Mucosa of rectum (tissue), 2 donors: ENCODE measurements around the gene CPEB4.

Experiments used
- H3K27ac ChIP-seq, 2 donors: one replicate each; pipeline ENCODE4 v1.7.0; 2013; ENCODE audit warnings: inconsistent platforms in 2 of 2, low read depth in 2 of 2, low read length in 2 of 2
- H3K27me3 ChIP-seq, 2 donors: one replicate each; pipeline ENCODE4 v1.7.0; 2013; ENCODE audit warnings: low read length in 2 of 2; ENCODE audit not compliant: control insufficient read depth in 2 of 2, insufficient read depth in 2 of 2
- H3K36me3 ChIP-seq, 2 donors: one replicate each; pipeline ENCODE4 v1.7.0; 2013; ENCODE audit warnings: low read length in 2 of 2; ENCODE audit not compliant: control insufficient read depth in 2 of 2, insufficient read depth in 2 of 2
- H3K4me1 ChIP-seq, 2 donors: one replicate each; pipeline ENCODE4 v1.7.0; 2013; ENCODE audit warnings: low read length in 2 of 2, mild to moderate bottlenecking in 1 of 2; ENCODE audit not compliant: control insufficient read depth in 2 of 2, insufficient read depth in 2 of 2
- H3K4me3 ChIP-seq, 2 donors: one replicate each; pipeline ENCODE4 v1.7.0; 2013; ENCODE audit warnings: low read length in 2 of 2
- H3K9ac ChIP-seq, 2 donors: one replicate each; pipeline ENCODE4 v1.7.0; 2013; ENCODE audit warnings: low read length in 2 of 2, low read depth in 1 of 2, mild to moderate bottlenecking in 1 of 2
- H3K9me3 ChIP-seq, 2 donors: one replicate each; pipeline ENCODE4 v1.7.0; 2013; ENCODE audit warnings: low read length in 2 of 2; ENCODE audit not compliant: control insufficient read depth in 2 of 2
- donor health status: healthy.
- donor health status: Normal muscosa, but diverticular disease.

CPEB4 gene

DNA sequence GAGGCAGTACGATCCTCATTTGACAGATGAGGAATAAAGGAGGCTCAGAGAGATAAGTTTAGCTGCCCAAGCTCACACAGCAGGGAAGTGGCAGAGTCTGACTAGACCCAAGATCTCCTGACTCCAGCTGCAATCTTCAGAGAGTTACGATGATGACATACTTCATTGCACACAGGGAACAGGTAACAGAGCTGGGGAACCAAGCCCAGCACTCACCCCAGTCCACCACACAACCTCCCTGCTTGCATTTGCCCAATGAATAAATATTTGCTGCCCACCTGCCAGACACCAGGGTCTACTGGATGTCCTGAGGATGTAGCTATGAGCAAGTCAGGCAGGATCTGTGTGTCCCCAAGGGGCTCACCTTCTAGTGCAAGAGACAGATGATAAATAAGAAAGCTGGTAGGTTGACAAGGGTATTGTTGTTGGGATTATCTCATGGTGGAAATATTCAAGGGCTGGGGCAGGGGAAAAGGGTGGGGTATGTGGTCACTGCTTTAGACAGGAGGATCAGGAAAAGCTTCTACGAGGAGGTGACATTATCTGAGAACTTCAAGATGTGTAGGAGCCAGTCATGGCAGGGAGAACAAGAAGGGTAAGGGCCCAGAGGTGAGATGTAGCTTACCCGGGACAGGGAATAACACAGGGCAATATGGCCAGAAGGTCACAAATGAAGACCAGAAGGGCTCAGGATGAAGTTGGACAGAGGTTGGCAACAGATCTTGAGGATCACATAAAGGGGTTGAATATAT, 28.6 kb upstream of the CPEB4 start:
- no peak overlapping the region for H3K9ac ChIP-seq
- H3K27me3 ChIP-seq: no peaks in the 10 kb centered on the region
- no peak overlapping the region for H3K27ac ChIP-seq
- no peaks in the 10 kb centered on the region for H3K9me3 ChIP-seq
- H3K36me3 ChIP-seq: no peaks in the 10 kb centered on the region
- H3K4me1 ChIP-seq: peaks cover 10 to 11% of the 10 kb centered on the region in 2 donors
- H3K4me3 ChIP-seq: no peak overlapping the region

DNA sequence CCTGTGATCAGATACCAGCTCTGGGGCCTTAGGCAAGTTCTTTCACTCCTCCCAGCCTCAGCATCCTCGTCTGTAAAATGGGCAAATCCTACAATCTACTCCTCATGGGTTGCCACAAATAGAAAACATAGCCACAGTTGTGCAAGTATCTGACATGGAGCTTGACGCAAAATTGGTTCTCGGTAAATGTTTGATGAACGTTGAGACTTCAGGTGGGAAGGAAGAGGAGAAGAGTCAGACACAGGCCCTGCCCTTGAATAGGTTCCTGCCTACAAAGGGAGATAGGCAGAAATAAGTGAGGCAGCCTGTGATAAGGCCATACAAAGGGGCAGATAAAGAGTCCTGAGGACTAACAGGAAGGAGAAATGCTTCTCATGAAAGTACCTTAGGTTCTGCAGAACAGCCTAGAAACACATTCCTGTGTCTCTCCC, 26.1 kb upstream of the CPEB4 start:
- Histone ChIP-seq H3K4me3 (no peak overlapping the region), H3K27me3 (no peaks in the 10 kb centered on the region), H3K36me3 (no peaks in the 10 kb centered on the region), H3K27ac (no peak overlapping the region), H3K4me1 (peaks cover 13 to 14% of the 10 kb centered on the region in 2 donors), H3K9me3 (no peaks in the 10 kb centered on the region), H3K9ac (no peak overlapping the region)

DNA sequence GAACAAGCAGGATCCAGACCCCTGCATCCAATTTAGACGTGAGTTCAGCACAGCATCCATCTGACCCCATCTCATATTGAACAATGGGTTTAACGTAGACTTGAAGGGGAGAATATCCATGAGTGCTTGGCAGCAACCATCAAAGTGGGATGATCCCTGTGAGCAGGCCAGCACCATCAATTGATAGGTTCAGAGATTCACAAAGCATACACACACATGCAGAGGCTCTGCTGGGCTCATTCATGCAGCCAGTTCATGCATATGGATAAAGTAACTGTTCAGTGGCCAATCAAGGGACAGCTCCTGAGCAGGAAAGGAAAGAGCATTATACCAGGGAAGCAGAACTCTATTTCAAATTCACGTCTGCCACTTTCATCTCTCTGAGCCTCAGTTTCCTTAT, 24.8 kb upstream of the CPEB4 start:
- no peak overlapping the region for H3K27ac ChIP-seq

DNA sequence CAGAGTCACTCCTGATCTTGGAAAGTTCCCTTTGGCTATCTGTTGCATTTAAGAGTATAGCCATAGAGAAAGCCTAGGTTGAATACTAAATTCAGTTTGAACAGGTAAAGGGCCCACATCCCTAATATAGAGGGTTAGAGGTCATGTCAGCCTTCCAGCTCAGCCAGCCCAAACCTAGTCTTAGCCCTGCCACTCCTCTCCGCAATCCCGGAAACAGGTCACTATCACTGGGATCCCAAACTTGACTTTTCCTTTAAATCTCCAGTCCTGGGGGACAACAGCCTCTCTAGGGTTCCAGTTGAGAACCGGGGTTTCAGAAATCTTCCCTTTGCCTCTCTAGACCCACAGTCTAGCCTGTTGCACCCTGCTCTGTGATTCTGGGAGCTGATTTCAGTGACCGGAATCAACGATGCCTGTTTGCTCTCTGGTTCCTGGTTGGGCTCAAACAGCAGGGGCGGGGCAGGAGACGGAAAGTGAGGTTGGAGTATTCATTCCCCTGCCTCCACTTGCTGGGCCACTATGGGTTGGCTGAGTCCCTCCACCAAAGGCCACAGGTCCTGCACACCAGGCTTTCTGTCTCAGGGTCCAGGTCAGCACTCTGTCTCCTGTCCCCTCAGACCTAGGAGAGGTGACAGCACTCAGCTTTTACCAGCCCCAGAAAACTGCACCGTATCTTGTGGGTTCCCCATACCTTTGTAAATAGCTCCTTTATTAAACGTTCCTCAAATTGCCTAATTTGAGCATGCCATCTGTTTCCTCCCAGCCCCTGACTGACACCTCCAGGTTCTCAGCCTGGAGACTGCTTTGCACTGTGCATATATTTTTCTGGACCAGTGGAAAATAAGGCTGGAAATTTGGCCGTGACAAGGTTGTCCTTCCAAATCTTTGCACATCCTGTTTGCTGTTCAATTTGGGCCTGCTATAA, 23.8 kb upstream of the CPEB4 start:
- peak overlapping the region; percentile 12 to 38 for H3K9ac ChIP-seq
- peak overlapping the region in 1 of 2 donors; percentile 60 for H3K27ac ChIP-seq
- H3K4me1 ChIP-seq: peaks cover 7% of the 10 kb centered on the region in 2 donors
- H3K9me3 ChIP-seq: no peaks in the 10 kb centered on the region
- H3K27me3 ChIP-seq: no peaks in the 10 kb centered on the region
- H3K36me3 ChIP-seq: no peaks in the 10 kb centered on the region
- H3K4me3 ChIP-seq: peak overlapping the region; percentile 44 to 48

More for the DNA sequence above, 24.8 kb upstream of the CPEB4 start:
- Histone ChIP-seq H3K36me3 (no peaks in the 10 kb centered on the region), H3K9me3 (no peaks in the 10 kb centered on the region), H3K4me3 (no peak overlapping the region), H3K9ac (no peak overlapping the region), H3K27me3 (no peaks in the 10 kb centered on the region), H3K4me1 (peaks cover 10 to 13% of the 10 kb centered on the region in 2 donors)

DNA sequence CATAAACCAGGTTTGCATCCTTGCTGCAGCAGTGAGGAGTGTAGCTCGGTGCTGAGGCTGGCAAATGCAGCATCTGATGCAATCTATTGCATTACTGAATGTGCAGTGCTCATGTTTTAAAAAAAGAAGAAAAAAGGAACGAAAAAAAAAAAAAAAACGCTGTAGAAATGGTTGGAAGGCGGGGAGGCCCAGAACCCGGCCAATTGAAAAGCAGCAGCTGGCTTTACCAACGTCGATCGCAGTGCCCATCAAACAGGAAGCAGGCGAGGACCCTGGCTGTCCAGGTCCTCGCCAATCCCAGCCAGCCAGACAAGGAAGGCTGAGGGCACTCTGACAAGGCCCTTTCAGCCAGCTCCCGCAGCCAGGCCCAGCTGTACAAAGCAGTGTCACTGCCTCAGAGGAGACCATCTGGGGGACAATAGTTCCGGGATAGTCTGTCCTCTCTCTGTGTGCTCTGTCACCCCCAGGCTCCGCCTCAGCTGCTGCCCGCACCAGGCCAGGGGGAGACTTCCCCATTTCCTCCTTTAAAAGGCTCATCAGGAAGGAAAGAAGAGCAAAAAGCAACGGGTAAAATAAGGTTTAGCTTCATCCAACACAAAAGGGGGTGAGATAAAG, 21.8 kb upstream of the CPEB4 start:
- Histone ChIP-seq H3K27ac (peak overlapping the region in 1 of 2 donors; percentile 10), H3K9ac (no peak overlapping the region), H3K4me1 (peaks cover 7% of the 10 kb centered on the region in 2 donors), H3K9me3 (no peaks in the 10 kb centered on the region), H3K36me3 (no peaks in the 10 kb centered on the region), H3K4me3 (no peak overlapping the region), H3K27me3 (no peaks in the 10 kb centered on the region)

DNA sequence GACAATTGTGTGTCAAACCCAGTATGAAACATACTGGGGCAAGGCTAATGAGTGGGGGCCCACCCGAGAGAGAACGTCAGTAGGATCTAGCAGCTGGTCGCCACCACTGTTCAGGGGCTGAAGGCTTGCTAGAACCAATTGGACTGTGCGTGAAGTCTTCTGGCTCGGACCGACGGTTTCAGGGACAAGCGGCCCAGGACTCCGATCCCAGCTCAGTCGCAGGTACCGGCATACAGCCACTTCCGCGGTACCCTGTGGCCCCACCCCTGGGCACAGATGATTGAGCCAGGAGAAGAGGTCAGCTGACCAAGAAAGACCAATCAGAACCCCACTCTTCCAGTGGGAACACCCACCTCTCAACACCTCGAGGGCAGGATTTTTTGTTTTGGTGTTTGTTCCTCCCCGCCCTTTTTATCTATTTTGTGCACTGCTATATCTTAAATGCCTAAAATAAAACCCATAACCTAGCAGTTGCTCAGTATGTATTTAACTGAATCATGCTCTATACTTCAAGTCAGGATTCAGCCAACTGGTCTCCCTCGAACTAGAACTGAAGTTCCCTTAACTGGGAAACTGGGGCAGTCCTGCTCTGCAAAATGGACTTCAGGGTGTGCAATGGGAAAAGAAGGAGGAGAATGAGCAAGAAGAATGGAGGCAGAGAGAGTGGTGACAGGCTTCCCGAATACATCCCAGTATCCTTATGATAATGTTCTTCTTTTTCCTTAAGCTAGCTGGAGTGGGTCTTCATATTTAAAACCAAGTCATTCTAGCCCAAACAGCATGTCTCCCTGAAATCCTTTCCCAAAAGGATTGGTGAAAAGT, 21.1 kb upstream of the CPEB4 start:
- no peak overlapping the region for H3K4me3 ChIP-seq
- H3K27me3 ChIP-seq: no peaks in the 10 kb centered on the region
- no peak overlapping the region for H3K9ac ChIP-seq
- peak overlapping the region in 1 of 2 donors; percentile 10 for H3K27ac ChIP-seq
- no peaks in the 10 kb centered on the region for H3K9me3 ChIP-seq
- H3K36me3 ChIP-seq: no peaks in the 10 kb centered on the region
- H3K4me1 ChIP-seq: peaks cover 7% of the 10 kb centered on the region in 2 donors

DNA sequence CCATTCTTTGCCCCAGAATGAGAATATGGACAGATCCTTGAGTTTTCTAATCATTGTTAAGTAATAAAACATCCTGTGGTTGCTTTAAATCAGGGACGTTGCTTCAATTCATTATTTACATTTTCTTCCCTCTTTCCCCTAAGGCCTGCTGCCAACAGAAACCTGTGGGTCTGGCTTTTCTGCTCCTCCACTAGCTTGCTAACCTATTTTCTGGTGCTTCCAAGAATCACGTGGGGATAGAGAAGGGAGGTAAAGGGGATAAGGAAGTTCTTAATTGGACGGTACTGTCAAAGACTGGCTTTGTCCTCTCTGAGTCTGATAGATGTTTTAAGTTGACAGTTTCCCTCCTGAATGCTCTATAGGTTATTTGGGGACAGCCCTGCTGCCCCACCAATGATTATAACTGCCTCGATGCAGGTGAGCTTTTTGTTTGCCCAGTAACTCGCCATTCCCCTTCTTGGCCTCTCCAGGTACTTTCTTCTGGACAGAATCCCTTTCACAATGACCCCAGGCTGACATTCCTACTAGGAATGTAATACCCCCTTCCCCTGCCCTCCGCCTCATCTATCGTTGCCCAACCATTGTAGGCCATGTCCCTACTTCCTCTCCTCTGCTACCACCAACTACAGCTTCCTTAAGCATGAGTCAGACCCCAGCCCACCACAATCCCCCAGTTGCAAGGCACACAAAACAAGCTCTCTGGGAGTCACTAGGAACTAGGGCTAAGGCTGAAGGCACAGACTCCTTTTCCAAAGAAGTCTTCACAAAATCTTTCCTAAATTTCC, 19.9 kb upstream of the CPEB4 start:
- Histone ChIP-seq H3K9me3 (no peaks in the 10 kb centered on the region), H3K4me3 (no peak overlapping the region), H3K27ac (no peak overlapping the region), H3K27me3 (no peaks in the 10 kb centered on the region), H3K9ac (no peak overlapping the region), H3K36me3 (no peaks in the 10 kb centered on the region), H3K4me1 (peaks cover 7% of the 10 kb centered on the region in 2 donors)

DNA sequence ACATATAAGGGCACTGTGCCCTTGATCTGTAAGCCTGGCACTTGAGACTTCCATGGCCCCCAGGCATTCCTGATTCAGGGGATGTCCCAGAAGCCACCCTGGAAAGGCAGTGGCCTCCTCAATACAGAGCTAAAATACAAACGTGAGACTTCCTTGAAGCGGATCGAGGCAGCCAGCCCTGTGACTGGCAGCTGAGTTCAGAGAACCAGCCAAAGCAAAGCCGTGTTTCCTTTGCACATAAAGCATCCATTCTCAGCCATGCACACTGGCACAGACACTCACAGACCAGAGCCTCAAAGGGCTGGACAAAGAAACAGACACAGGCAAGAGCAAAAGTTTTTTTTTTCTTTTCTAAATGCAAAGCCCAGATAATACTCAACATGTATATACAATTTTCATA, 18.8 kb upstream of the CPEB4 start:
- Histone ChIP-seq H3K4me3 (no peak overlapping the region), H3K36me3 (no peaks in the 10 kb centered on the region), H3K4me1 (peaks cover 5 to 7% of the 10 kb centered on the region in 2 donors), H3K27ac (no peak overlapping the region), H3K27me3 (no peaks in the 10 kb centered on the region), H3K9ac (no peak overlapping the region), H3K9me3 (no peaks in the 10 kb centered on the region)

DNA sequence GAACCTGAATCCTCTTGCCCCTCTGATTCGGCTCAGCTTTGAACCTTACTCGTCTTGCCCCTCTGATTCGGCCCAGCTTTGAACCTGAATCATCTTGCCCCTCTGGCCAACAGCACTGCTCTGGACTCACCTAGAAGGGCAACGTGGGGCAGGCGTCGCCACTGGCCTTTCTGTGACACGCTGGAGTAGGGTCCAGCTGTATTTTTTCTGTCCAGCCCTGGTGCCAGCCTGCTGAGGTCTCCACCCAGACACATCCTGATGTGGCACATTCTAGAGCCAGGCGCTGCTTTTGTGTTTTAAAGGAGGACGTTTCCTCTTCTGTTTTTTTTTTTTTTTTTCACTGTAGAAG, 15.2 kb upstream of the CPEB4 start:
- Histone ChIP-seq H3K27ac (no peak overlapping the region), H3K36me3 (no peaks in the 10 kb centered on the region), H3K4me1 (no peaks in the 10 kb centered on the region), H3K4me3 (no peak overlapping the region), H3K27me3 (no peaks in the 10 kb centered on the region), H3K9ac (no peak overlapping the region), H3K9me3 (no peaks in the 10 kb centered on the region)
